ENCODE results near the gene PAQR5.

DNA sequence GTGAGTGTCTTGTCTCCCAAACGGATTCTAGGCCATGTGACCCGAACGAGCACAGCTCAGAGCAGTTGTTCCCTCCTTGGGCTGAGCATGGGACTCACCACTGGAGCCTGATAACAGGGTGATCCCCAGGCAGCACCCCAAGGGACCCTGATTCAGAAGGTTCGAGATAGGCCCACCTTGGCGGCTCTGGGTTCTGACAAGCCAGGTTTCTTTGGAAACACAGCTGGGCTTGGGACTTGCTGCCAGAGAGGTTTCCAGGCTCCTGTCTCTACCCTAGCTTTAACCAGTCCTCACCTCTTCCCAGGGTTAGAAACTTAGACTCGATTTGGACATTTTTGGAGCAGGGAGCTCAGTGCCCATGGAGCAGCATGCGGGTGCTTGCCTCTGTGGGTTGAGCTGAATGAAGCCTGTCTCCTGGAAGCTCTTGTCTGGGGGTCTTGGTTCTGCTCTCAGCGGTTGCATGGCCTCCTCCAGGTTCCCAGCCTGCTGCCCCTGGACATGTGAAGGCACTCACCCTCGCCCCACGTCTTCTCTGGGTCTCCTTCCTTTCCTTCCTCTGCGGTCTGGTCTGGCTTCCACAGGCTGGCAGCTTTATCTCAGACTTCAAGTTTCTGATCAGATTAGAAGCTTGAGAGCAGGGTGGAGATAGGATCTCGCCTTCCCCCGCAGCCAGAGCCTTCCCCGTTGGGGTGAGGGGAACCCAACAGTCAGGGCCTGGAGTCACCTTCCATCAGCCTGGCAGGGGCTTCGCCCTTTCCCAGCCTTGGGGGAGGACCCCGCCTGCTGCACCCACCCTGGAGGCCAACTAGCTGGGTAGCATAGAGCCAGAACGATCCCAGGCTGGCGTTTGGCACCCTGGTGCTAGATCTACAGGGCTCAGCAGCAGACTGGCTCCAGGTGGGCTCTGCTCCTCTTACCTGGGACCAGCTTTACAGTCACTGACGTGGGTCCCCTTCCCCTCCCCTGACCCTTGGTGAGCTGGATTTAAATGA is 21.0 kb downstream of the PAQR5 start:
- TF ChIP-seq, protein P1, sequence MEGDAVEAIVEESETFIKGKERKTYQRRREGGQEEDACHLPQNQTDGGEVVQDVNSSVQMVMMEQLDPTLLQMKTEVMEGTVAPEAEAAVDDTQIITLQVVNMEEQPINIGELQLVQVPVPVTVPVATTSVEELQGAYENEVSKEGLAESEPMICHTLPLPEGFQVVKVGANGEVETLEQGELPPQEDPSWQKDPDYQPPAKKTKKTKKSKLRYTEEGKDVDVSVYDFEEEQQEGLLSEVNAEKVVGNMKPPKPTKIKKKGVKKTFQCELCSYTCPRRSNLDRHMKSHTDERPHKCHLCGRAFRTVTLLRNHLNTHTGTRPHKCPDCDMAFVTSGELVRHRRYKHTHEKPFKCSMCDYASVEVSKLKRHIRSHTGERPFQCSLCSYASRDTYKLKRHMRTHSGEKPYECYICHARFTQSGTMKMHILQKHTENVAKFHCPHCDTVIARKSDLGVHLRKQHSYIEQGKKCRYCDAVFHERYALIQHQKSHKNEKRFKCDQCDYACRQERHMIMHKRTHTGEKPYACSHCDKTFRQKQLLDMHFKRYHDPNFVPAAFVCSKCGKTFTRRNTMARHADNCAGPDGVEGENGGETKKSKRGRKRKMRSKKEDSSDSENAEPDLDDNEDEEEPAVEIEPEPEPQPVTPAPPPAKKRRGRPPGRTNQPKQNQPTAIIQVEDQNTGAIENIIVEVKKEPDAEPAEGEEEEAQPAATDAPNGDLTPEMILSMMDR (IDR thresholded peaks at IDR 0.05) = no peak
- no peak for TF ChIP-seq POLR2A (IDR thresholded peaks at IDR 0.05)

All from body of pancreas (tissue), 4 donors.